HCT116 (cell line): Measurements from ENCODE around the gene OCRL. TPM values are rescaled to one million over a fixed set of nuclear protein-coding genes. Genes with fewer than 3 reads are reported as not detected.

Experiments
- ATAC-seq: fragments of 200-7000 bp; cut with Tn5 transposase; 2 replicates; pipeline ENCODE4 v1.9.1; 2020; ENCODE audit warnings: mild to moderate bottlenecking, moderate library complexity
- BruUV-seq: library from RNA; stranded (reverse); fragments of 400-500 nt; replicated peaks from 2 replicates; lab custom pipeline; 2021; lab: Mats Ljungman, UMichigan
- CTCF ChIA-PET: fragments of 300-600 bp; sonication (Branson Sonifier 250); formaldehyde crosslinking; loops from one replicate; lab custom pipeline; 2021; ENCODE audit warnings: antibody characterized with exemption; lab: Charles Lee
- POLR2A ChIA-PET: fragments of 300-600, 350-600 bp; sonication (Branson Sonifier 250); formaldehyde crosslinking; loops from one replicate; lab custom pipeline; 2021; ENCODE audit warnings: antibody characterized with exemption; lab: Charles Lee
- RAD21 ChIA-PET, 2 experiments: fragments of 300-600 bp; sonication (Branson Sonifier 250); formaldehyde crosslinking; loops; one replicate each; lab custom pipeline; 2023; ENCODE audit warnings: low total read pairs in 2 of 2; ENCODE audit not compliant: uncharacterized antibody in 2 of 2, unreplicated experiment in 2 of 2, low non-redundant PET in 1 of 2; lab: Charles Lee
- DNase-seq: peaks from one replicate; pipeline ENCODE4 v3.0.0-alpha.2; 2010; ENCODE audit warnings: low read depth, low spot score
- H2AFZ ChIP-seq: fragments of 200-600 bp; shearing (Covaris generic), sonication (generic); 2 replicates; pipeline ENCODE4 v1.6.1; 2017; ENCODE audit warnings: low read depth, mixed run types, mixed read lengths, antibody characterized with exemption, low read length; ENCODE audit not compliant: poor library complexity, severe bottlenecking
- H3K27ac ChIP-seq: 2 replicates; pipeline ENCODE4 v1.5.1; 2012; ENCODE audit warnings: low read depth, low read length
- H3K27me3 ChIP-seq: fragments of 200-600 bp; sonication (generic); 2 replicates; pipeline ENCODE4 v1.6.1; 2016; ENCODE audit warnings: mixed run types, low read length, mixed read lengths; ENCODE audit not compliant: insufficient read depth
- H3K36me3 ChIP-seq, 2 experiments: fragments of 200-500 bp in 1 of 2; fragments of 200-600 bp in 1 of 2; sonication (Bioruptor generic) in 1 of 2; sonication (generic) in 1 of 2; 2 replicates each; pipeline versions ENCODE4 v1.5.1 to v1.6.1; 2014 to 2016; ENCODE audit warnings: low read length in 2 of 2, inconsistent platforms in 1 of 2, mixed read lengths in 1 of 2, mixed run types in 1 of 2; ENCODE audit not compliant: insufficient read depth in 2 of 2, control insufficient read depth in 1 of 2
- H3K4me1 ChIP-seq, 2 experiments: fragments of 200-600 bp in 1 of 2; sonication (generic) in 1 of 2; 2 replicates each; pipeline versions ENCODE4 v1.5.1 to v1.6.1; 2012 to 2017; ENCODE audit warnings: low read length in 2 of 2, inconsistent platforms in 1 of 2, mild to moderate bottlenecking in 1 of 2, mixed read lengths in 1 of 2, mixed run types in 1 of 2, moderate library complexity in 1 of 2; ENCODE audit not compliant: insufficient read depth in 2 of 2, control insufficient read depth in 1 of 2
- H3K4me2 ChIP-seq: fragments of 200-600 bp; sonication (generic); 2 replicates; pipeline ENCODE4 v1.6.1; 2017; ENCODE audit warnings: mixed run types, low read length, mixed read lengths
- H3K4me3 ChIP-seq, 2 experiments: fragments of 200-600 bp in 1 of 2; sonication (generic) in 1 of 2; replicated peaks in 1 of 2; 2 replicates each; pipeline ENCODE4 v1.5.1; 2011 to 2016; ENCODE audit warnings: low read length in 2 of 2, control low read depth in 1 of 2, low read depth in 1 of 2, mild to moderate bottlenecking in 1 of 2, mixed read lengths in 1 of 2, mixed run types in 1 of 2
- H3K79me2 ChIP-seq: fragments of 200-600 bp; sonication (generic); 2 replicates; pipeline ENCODE4 v1.6.1; 2017; ENCODE audit warnings: mild to moderate bottlenecking, mixed run types, low read length, moderate library complexity, mixed read lengths; ENCODE audit not compliant: insufficient read depth
- H3K9ac ChIP-seq: fragments of 200-600 bp; sonication (generic); 2 replicates; pipeline ENCODE4 v1.6.1; 2016; ENCODE audit warnings: low read length, mixed read lengths
- H3K9me2 ChIP-seq: fragments of 200-600 bp; sonication (generic), shearing (Covaris generic); 2 replicates; pipeline ENCODE4 v1.6.1; 2017; ENCODE audit warnings: mixed run types, mild to moderate bottlenecking, moderate library complexity; ENCODE audit not compliant: insufficient read depth
- H3K9me3 ChIP-seq, 2 experiments: fragments of 200-500 bp in 1 of 2; fragments of 200-600 bp in 1 of 2; sonication (Bioruptor generic) in 1 of 2; sonication (generic) in 1 of 2; 2 replicates each; pipeline ENCODE4 v1.6.1; 2014 to 2017; ENCODE audit warnings: low read length in 2 of 2, mixed read lengths in 2 of 2, inconsistent platforms in 1 of 2, low read depth in 1 of 2, mild to moderate bottlenecking in 1 of 2, mixed run types in 1 of 2, moderate library complexity in 1 of 2; ENCODE audit not compliant: control insufficient read depth in 1 of 2, insufficient read depth in 1 of 2
- H4K20me1 ChIP-seq: fragments of 200-600 bp; sonication (generic), shearing (Covaris generic); 2 replicates; pipeline ENCODE4 v1.6.1; 2017; ENCODE audit warnings: mixed run types, mild to moderate bottlenecking, moderate library complexity; ENCODE audit not compliant: insufficient read depth
- CEBPB ChIP-seq: IDR thresholded peaks from 2 replicates; pipeline ENCODE4 v1.6.1; 2012; ENCODE audit warnings: low read depth
- EZH2 ChIP-seq: fragments of 200-600 bp; sonication (generic); IDR thresholded peaks from 2 replicates; pipeline ENCODE4 v1.6.1; 2017; ENCODE audit warnings: antibody characterized with exemption, mixed run types
- EZH2phosphoT487 ChIP-seq: fragments of 200-600 bp; IDR thresholded peaks from 2 replicates; pipeline ENCODE4 v1.6.1; 2018; ENCODE audit warnings: antibody characterized with exemption, borderline replicate concordance
- FOSL1 ChIP-seq: IDR thresholded peaks from 2 replicates; pipeline ENCODE4 v1.6.1; 2012; ENCODE audit warnings: low read depth
- RAD21 ChIP-seq: IDR thresholded peaks from 2 replicates; pipeline ENCODE4 v1.6.1; 2012; ENCODE audit warnings: low read depth, mild to moderate bottlenecking
- SIN3A ChIP-seq: IDR thresholded peaks from 2 replicates; pipeline ENCODE4 v1.6.1; 2012; ENCODE audit warnings: low read depth
- SRF ChIP-seq: IDR thresholded peaks from 2 replicates; pipeline ENCODE4 v1.6.1; 2012; ENCODE audit warnings: low read depth
- TCF7L2 ChIP-seq: IDR thresholded peaks from 2 replicates; pipeline ENCODE4 v1.7.0; 2011; ENCODE audit warnings: borderline replicate concordance, inconsistent platforms; ENCODE audit not compliant: insufficient read depth, insufficient read length; ENCODE audit errors: extremely low read depth
- ZNF274 ChIP-seq: fragments of 200-500 bp; sonication (Bioruptor generic); IDR thresholded peaks from 2 replicates; pipeline ENCODE4 v1.6.1; 2014; ENCODE audit warnings: mild to moderate bottlenecking, low read depth, low read length, inconsistent platforms
- intact Hi-C: fragments of 100-400 bp; cut with micrococcal nuclease; formaldehyde crosslinking; loops from 2 replicates; pipeline ENCODE4 v1.10.0; 2022
- total RNA-seq: library from RNA; stranded (reverse); gene quantifications from one replicate; pipeline ENCODE4 v1.2.1, GENCODE V29; 2021; ENCODE audit not compliant: unreplicated experiment
- TF ChIP-seq, protein P1 (sequence below), 3 experiments: fragments of 200-600 bp in 1 of 3; sonication (generic) in 1 of 3; IDR thresholded peaks in 2 of 3; conservative IDR thresholded peaks in 1 of 3; 2 replicates each; pipeline ENCODE4 v1.5.1; 2012 to 2017; ENCODE audit warnings: low read depth in 2 of 3, low read length in 2 of 3, antibody characterized with exemption in 1 of 3, borderline replicate concordance in 1 of 3, control low read depth in 1 of 3, mild to moderate bottlenecking in 1 of 3, mixed read lengths in 1 of 3, mixed run types in 1 of 3, moderate library complexity in 1 of 3; ENCODE audit not compliant: insufficient read depth in 1 of 3
- TF ChIP-seq, protein P2 (sequence below): IDR thresholded peaks from 2 replicates; pipeline ENCODE4 v1.6.1; 2011; ENCODE audit warnings: mild to moderate bottlenecking, low read length, moderate library complexity; ENCODE audit not compliant: insufficient replicate concordance; ENCODE audit errors: extremely low read depth

The OCRL gene
- total RNA-seq, 1 experiment from 2014 or later: 19.8 TPM

- Histone ChIP-seq H3K9ac (no peak overlapping the region), H3K36me3 (no peaks in the 10 kb centered on the region; a peak in 1 of 4 replicates), H2AFZ (no peak overlapping the region), H3K27me3 (no peaks in the 10 kb centered on the region), H4K20me1 (no peaks in the 10 kb centered on the region), H3K4me3 (no peak overlapping the region), H3K27ac (no peak overlapping the region), H3K4me2 (no peak overlapping the region), H3K4me1 (no peaks in the 10 kb centered on the region), H3K9me3 (no peaks in the 10 kb centered on the region), H3K9me2 (no peaks in the 10 kb centered on the region), H3K79me2 (no peaks in the 10 kb centered on the region)
- no peak for DNase-seq
- CTCF ChIA-PET: no interaction called here
- POLR2A ChIA-PET: no interaction called here
- TF ChIP-seq, protein P1, sequence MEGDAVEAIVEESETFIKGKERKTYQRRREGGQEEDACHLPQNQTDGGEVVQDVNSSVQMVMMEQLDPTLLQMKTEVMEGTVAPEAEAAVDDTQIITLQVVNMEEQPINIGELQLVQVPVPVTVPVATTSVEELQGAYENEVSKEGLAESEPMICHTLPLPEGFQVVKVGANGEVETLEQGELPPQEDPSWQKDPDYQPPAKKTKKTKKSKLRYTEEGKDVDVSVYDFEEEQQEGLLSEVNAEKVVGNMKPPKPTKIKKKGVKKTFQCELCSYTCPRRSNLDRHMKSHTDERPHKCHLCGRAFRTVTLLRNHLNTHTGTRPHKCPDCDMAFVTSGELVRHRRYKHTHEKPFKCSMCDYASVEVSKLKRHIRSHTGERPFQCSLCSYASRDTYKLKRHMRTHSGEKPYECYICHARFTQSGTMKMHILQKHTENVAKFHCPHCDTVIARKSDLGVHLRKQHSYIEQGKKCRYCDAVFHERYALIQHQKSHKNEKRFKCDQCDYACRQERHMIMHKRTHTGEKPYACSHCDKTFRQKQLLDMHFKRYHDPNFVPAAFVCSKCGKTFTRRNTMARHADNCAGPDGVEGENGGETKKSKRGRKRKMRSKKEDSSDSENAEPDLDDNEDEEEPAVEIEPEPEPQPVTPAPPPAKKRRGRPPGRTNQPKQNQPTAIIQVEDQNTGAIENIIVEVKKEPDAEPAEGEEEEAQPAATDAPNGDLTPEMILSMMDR (IDR thresholded peaks at IDR 0.05 in 2 of 3, conservative IDR thresholded peaks at IDR 0.05 in 1 of 3; ENCODE audit: borderline replicate concordance in 1 of 3, insufficient read depth in 1 of 3, low read depth in 2 of 3, low read length in 2 of 3): no peak
- TF ChIP-seq CEBPB (no peak), SRF (no peak), SIN3A (no peak), TCF7L2 (no peak), RAD21 (no peak), FOSL1 (no peak), EZH2phosphoT487 (no peak), EZH2 (no peak), ZNF274 (no peak)
- TF ChIP-seq, protein P2, sequence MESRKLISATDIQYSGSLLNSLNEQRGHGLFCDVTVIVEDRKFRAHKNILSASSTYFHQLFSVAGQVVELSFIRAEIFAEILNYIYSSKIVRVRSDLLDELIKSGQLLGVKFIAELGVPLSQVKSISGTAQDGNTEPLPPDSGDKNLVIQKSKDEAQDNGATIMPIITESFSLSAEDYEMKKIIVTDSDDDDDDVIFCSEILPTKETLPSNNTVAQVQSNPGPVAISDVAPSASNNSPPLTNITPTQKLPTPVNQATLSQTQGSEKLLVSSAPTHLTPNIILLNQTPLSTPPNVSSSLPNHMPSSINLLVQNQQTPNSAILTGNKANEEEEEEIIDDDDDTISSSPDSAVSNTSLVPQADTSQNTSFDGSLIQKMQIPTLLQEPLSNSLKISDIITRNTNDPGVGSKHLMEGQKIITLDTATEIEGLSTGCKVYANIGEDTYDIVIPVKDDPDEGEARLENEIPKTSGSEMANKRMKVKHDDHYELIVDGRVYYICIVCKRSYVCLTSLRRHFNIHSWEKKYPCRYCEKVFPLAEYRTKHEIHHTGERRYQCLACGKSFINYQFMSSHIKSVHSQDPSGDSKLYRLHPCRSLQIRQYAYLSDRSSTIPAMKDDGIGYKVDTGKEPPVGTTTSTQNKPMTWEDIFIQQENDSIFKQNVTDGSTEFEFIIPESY: no peak
- no TSS peak for BruUV-seq
- RAD21 ChIA-PET: no interaction called here
- no peak for ATAC-seq
- intact Hi-C loops: no loop called here
Observed at GRCh38 chrX:129568349-129568748, 28.3 kb downstream of the OCRL start.
